ENCODE data around the gene BBLN.

Gene BBLN

DNA sequence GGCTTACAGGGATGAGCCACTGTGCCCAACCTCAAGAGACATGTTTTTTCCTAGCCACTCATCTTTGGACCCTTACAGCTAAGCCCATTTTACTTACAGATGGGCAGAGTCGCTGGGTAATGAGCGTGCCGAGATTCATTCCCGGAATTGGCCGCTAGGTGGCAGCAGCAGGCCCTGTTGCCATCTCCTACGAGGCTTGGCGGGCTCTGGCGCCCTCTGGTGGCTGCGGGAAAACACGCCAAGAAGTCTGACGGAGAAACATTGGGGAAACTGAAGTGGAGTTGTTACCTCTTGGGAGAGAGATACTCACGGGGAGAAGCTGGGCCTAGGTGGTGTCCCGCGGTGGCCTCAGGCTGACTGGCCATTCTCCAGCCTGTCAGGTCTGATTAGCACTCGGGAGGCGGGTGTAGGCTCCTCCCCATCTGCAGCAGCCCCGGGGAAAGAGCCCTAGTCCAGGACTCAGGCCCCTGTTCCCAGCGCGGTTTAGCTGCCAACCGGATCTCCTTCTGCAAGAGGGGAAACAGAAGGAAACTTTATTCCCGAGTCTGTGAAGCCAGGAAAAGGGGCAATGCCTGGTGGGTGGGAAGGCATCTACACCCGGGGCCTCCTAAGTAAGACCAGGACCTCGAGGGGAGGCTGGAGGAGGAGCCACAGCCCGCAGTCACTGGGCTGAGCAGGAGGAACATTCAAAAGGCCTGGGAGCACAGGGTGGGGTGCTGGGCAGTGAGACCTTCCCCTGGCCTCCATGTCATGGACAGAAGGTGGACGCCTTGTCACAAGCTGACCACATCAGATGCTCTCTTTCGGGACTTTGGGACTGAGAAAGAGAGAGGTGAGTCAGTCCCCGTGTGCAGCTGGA lies 42.2 kb upstream of the BBLN start:
- DNase-seq (ENCODE audit: low spot score): peak; percentile 92

DNA sequence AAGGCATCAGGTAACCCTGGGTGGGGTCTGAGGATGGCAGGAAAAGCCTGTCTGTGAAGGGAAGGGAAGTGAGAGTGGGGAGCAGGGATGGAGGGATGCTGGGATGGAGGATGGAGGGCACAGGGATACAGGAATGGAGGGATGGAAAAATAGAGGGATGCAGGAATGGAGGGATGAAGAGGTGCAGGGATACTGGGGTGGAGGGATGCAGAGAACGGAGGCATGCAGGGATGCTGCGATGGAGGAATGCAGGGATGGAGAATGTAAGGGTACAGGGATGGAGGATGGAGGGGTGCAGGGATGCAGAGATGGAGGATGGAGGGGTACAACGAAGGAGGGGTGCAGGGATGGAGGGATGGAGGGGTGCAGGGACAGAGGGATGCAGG lies 41.6 kb upstream of the BBLN start:
- TF ChIP-seq, protein P1, sequence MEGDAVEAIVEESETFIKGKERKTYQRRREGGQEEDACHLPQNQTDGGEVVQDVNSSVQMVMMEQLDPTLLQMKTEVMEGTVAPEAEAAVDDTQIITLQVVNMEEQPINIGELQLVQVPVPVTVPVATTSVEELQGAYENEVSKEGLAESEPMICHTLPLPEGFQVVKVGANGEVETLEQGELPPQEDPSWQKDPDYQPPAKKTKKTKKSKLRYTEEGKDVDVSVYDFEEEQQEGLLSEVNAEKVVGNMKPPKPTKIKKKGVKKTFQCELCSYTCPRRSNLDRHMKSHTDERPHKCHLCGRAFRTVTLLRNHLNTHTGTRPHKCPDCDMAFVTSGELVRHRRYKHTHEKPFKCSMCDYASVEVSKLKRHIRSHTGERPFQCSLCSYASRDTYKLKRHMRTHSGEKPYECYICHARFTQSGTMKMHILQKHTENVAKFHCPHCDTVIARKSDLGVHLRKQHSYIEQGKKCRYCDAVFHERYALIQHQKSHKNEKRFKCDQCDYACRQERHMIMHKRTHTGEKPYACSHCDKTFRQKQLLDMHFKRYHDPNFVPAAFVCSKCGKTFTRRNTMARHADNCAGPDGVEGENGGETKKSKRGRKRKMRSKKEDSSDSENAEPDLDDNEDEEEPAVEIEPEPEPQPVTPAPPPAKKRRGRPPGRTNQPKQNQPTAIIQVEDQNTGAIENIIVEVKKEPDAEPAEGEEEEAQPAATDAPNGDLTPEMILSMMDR (IDR thresholded peaks at IDR 0.05; ENCODE audit: extremely low read depth, missing control alignments): no peak
- DNase-seq (ENCODE audit: low spot score): no peak

More for the DNA sequence above, 42.2 kb upstream of the BBLN start:
- TF ChIP-seq, protein P1 (IDR thresholded peaks at IDR 0.05; ENCODE audit: extremely low read depth, missing control alignments): peak; percentile 100

DNA sequence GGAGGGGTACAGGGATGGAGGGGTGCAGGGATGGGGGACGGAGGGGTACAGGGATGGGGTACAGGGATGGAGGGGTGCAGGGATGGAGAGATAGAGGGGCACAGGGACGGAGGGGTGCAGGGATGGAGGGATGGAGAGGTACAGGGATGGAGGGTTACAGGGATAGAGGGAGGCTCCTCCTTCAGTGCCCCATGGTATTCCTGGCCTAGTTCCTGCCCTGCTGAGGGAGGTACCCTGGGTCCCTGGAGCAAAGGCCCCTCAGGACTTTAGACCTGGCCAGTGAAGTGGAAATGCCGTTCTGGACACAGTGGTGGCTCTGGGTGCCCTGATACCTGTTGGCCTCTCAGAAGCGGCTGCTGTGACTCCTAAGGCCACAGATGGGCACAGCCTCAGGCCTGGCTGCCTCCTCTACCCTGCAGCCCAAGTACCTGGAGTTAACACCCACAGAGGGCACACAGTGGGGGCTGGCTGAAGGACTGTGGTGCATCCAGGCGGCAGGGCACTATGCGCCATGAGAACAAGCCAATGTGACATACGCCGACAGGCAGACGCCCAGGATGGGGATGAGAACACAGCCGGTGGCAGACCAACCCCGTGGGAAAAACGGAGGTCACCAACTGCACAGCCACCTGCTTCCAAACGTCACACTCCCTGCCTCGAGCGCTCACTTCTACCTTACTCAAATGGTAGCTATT lies 40.9 kb upstream of the BBLN start:
- DNase-seq (ENCODE audit: low spot score): no peak
- TF ChIP-seq, protein P1 (IDR thresholded peaks at IDR 0.05; ENCODE audit: extremely low read depth, missing control alignments): no peak

DNA sequence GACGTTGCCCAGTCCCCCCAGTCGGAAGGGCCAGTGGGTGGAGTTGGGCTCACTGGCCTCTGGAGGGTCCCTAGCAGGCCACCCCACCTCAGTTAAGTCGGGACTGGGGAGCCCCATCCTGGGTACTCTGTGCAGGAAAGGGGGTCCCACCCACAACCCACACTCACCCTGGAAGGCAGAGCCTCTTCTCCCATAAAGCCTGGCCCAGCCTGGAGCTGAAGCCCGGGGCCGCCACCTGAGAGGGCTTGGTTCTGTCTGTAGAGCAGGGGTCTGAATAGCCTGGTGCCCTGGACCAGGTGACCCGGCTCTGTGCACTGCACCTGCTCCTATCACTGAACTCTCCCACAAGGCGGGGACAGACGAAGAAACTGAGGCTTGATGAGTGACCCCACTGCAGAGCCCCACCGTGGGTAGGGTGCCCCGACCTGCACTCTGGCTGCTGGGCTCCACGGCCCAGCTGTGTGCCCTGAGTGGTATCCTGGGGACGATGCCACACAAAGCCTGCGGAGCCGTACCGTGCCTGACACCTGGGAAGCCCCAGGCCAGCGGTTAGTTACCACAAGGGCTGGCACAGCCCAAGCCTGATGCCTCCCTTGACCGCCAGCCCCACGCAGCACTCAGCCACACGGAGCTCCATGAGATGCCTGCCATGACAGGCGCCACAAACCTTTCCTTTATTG lies 39.9 kb upstream of the BBLN start:
- TF ChIP-seq, protein P1 (IDR thresholded peaks at IDR 0.05; ENCODE audit: extremely low read depth, missing control alignments): no peak
- no peak for DNase-seq (ENCODE audit: low spot score)

- TF ChIP-seq, protein P1 (IDR thresholded peaks at IDR 0.05; ENCODE audit: extremely low read depth, missing control alignments): no peak
- DNase-seq (ENCODE audit: low spot score): no peak
These were observed 39.2 kb upstream of the BBLN start for GRCh38 chr9:128120741-128121465.

GRCh38 chr9:128121466-128121810 lies 38.6 kb upstream of the BBLN start:
- TF ChIP-seq, protein P1 (IDR thresholded peaks at IDR 0.05; ENCODE audit: extremely low read depth, missing control alignments): no peak
- DNase-seq (ENCODE audit: low spot score): no peak
